ENCODE data around the gene GRIPAP1.

- TF ChIP-seq ZC3H10 (CRISPR knock-in tag; IDR thresholded peaks at IDR 0.05) (no peak), CREB5 (CRISPR knock-in tag; IDR thresholded peaks at IDR 0.05; ENCODE audit: low read depth) (no peak), SNAI2 (CRISPR knock-in tag; IDR thresholded peaks at IDR 0.05) (no peak), ZFP30 (CRISPR knock-in tag; IDR thresholded peaks at IDR 0.05) (no peak), OSR1 (CRISPR knock-in tag; IDR thresholded peaks at IDR 0.05) (no peak)
Measured at GRCh38 chrX:49043220-49043986, 41.3 kb upstream of the GRIPAP1 start, which contains the start of gene TFE3.
